Lung (tissue), 12 donors: ENCODE results near the gene MDN1. TPM values are rescaled to one million over a fixed set of nuclear protein-coding genes. Genes with fewer than 3 reads are reported as not detected.
"Not testable (repeated sequence)": the region's sequence is repeated elsewhere in the genome, so short reads cannot be mapped to it uniquely, and the experiment has no call there.

ENCODE experiments used
- ATAC-seq: fragments of 200-7000 bp; cut with Tn5 transposase; one replicate; pipeline ENCODE4 v1.9.1; 2020; ENCODE audit warnings: moderate number of reproducible peaks; ENCODE audit not compliant: insufficient read depth, low FRiP score
- DNase-seq, 3 donors: peaks; one replicate each; pipeline ENCODE4 v3.0.0-alpha.2; 2013 to 2017
- H3K27ac ChIP-seq, 2 donors: one replicate each; pipeline ENCODE4 v1.5.1; 2013; ENCODE audit warnings: mild to moderate bottlenecking in 2 of 2, moderate library complexity in 2 of 2, control low read depth in 1 of 2, inconsistent platforms in 1 of 2, low read depth in 1 of 2, low read length in 1 of 2
- H3K27me3 ChIP-seq, 3 donors: one replicate each; pipeline ENCODE4 v1.5.1; 2013; ENCODE audit warnings: low read length in 2 of 3; ENCODE audit not compliant: control insufficient read depth in 3 of 3, insufficient read depth in 3 of 3
- H3K36me3 ChIP-seq, 4 donors: one replicate each; pipeline ENCODE4 v1.5.1; 2013; ENCODE audit warnings: low read length in 4 of 4, mild to moderate bottlenecking in 1 of 4, moderate library complexity in 1 of 4; ENCODE audit not compliant: control insufficient read depth in 4 of 4, insufficient read depth in 4 of 4
- H3K4me1 ChIP-seq, 5 donors: one replicate each; pipeline ENCODE4 v1.5.1; 2013; ENCODE audit warnings: low read length in 5 of 5, mild to moderate bottlenecking in 2 of 5, moderate library complexity in 1 of 5; ENCODE audit not compliant: control insufficient read depth in 5 of 5, insufficient read depth in 5 of 5
- H3K4me3 ChIP-seq: one replicate; pipeline ENCODE4 v1.5.1; 2013; ENCODE audit warnings: mild to moderate bottlenecking, control low read depth, moderate library complexity
- H3K9ac ChIP-seq, 2 donors: one replicate each; pipeline ENCODE4 v1.5.1; 2013; ENCODE audit warnings: low read length in 2 of 2, control low read depth in 1 of 2; ENCODE audit not compliant: insufficient read depth in 1 of 2
- H3K9me3 ChIP-seq, 4 donors: one replicate each; pipeline ENCODE4 v1.5.1; 2013; ENCODE audit warnings: low read length in 3 of 4, mild to moderate bottlenecking in 1 of 4, moderate library complexity in 1 of 4; ENCODE audit not compliant: control insufficient read depth in 4 of 4, insufficient read depth in 3 of 4
- WGBS, 2 donors: extraction: QIAGEN DNeasy Blood & Tissue Kit; methylation state at CpG; one replicate each; pipeline ENCODE4 v1.1.7; 2013; 5-methylcytosine and 5-hydroxymethylcytosine counted together
- polyA plus RNA-seq, 2 donors: library from polyadenylated mRNA; stranded (reverse); fragments of 200-250 nt; gene quantifications; one replicate each; pipeline ENCODE4 v1.2.1, GENCODE V29; 2013
- total RNA-seq, 2 donors: library from RNA; depleted of rRNA in 1 of 2; stranded (reverse); fragments of >200 nt in 1 of 2; gene quantifications; one replicate each; pipeline ENCODE4 v1.2.1, GENCODE V29; 2014 to 2021
- TF ChIP-seq, protein P1 (sequence below): IDR thresholded peaks from 2 replicates; pipeline ENCODE4 v1.5.1; 2012; ENCODE audit warnings: mild to moderate bottlenecking; ENCODE audit errors: control extremely low read depth, extremely low read depth
- donor health status: control.
- donor health status: control.
- donor health status: Bipolar disorder and iron deficiency.
- donor health status: healthy.
- donor health status: DM: yes; HTN: yes; CAD: no.

MDN1 gene
- total and polyA plus RNA-seq, 4 donors: 7.6 to 33.8 (median 31.7) TPM

DNA sequence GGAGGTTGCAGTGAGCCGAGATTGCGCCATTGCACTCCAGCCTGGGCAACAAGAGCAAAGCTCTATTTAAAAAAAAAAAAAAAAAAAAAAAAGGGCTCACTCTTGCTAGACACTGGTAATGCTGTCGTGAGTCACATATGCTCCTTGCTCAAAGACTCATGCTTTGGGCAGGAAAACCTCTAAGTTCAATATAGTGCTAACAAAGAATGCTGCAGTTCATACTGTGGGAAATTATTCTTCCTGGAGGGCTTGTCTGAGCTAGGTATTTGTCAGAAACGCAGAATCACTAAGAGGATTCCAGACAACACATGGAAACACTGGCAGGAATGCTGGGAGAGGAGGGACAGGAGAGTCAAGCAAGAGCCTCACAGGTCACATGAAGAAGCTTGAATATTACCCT is 178.8 kb downstream of the MDN1 start:
- peaks cover 9 to 37% (median 14%) of the 10 kb centered on the region in 4 donors for H3K36me3 ChIP-seq
- H3K4me3 ChIP-seq: no peak overlapping the region
- TF ChIP-seq, protein P1, sequence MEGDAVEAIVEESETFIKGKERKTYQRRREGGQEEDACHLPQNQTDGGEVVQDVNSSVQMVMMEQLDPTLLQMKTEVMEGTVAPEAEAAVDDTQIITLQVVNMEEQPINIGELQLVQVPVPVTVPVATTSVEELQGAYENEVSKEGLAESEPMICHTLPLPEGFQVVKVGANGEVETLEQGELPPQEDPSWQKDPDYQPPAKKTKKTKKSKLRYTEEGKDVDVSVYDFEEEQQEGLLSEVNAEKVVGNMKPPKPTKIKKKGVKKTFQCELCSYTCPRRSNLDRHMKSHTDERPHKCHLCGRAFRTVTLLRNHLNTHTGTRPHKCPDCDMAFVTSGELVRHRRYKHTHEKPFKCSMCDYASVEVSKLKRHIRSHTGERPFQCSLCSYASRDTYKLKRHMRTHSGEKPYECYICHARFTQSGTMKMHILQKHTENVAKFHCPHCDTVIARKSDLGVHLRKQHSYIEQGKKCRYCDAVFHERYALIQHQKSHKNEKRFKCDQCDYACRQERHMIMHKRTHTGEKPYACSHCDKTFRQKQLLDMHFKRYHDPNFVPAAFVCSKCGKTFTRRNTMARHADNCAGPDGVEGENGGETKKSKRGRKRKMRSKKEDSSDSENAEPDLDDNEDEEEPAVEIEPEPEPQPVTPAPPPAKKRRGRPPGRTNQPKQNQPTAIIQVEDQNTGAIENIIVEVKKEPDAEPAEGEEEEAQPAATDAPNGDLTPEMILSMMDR: no peak
- H3K27me3 ChIP-seq: no peaks in the 10 kb centered on the region
- no peak overlapping the region for H3K27ac ChIP-seq
- 94 to 96% methylated on average over 4 of the region's 4 CpGs for WGBS, 2 donors
- no peak for DNase-seq
- no peak for ATAC-seq
- H3K9me3 ChIP-seq: no peaks in the 10 kb centered on the region
- H3K9ac ChIP-seq: no peak overlapping the region
- peaks cover 0 to 13% (median 3%) of the 10 kb centered on the region in 5 donors for H3K4me1 ChIP-seq

DNA sequence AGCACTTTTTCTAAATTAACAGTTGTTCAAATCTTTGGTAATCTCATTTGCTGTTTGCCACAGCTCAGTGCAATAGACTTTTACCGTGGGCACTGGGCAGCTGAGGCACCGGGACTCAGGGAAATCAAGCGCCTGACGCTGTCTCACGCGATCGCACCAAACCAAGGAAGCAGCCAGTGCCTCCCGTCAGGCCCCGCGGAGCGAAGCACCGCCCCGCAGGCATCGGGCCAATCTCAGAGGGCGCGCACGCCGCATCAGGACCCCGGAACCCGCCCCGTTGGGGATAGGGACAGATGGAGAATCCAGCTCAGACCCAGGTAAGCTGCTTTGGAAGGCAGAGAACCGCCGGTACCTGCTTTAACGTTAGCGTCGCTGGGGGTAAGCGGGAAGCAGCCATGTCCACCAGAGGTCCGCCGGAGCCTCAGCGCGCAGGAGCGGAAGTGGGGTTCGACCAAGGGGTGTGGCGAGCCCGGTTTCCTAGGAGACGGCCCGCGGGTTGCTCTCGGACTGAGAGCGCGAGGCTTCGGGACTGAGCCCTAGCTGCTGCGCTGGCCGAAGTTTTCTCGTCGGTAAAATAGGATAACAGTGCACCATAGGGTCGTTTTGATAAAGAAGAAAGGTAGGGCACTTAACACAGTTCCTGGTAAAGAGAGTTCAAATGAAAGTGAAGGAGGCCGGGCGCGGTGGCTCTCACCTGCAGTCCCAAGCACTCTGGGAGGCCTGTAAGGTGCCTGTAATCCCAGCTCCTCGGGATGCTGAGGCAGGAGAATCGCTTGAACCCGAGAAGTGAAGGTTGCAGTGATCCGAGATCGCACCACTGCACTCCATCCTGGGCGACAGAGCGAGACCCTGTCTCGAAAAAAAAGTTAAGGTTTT is 181.0 kb downstream of the MDN1 start, which contains the start of gene LYRM2:
LYRM2 (minus strand) TSS at position 428 of the 876 bp plus-strand sequence; CDS start at position 397, 31 bp downstream.
- H3K9ac ChIP-seq: peak within 1 kb of the TSS; percentile 20 to 61
- peak; percentile 95 to 97 (median 97) for DNase-seq
- peak within 1 kb of the TSS; percentile 84 for H3K4me3 ChIP-seq
- ATAC-seq: peak; percentile 99
- peak within 1 kb of the TSS; percentile 94 to 96 for H3K27ac ChIP-seq
- 1 to 2% methylated on average over 58 of the region's 58 CpGs for WGBS, 2 donors
- peaks cover 0 to 13% (median 3%) of the 10 kb centered on the region in 5 donors for H3K4me1 ChIP-seq
- no peaks in the 10 kb centered on the region for H3K27me3 ChIP-seq
- H3K36me3 ChIP-seq: peaks cover 3 to 26% (median 6%) of the 10 kb centered on the region in 4 donors
- no peaks in the 10 kb centered on the region for H3K9me3 ChIP-seq
- TF ChIP-seq, protein P1: no peak

DNA sequence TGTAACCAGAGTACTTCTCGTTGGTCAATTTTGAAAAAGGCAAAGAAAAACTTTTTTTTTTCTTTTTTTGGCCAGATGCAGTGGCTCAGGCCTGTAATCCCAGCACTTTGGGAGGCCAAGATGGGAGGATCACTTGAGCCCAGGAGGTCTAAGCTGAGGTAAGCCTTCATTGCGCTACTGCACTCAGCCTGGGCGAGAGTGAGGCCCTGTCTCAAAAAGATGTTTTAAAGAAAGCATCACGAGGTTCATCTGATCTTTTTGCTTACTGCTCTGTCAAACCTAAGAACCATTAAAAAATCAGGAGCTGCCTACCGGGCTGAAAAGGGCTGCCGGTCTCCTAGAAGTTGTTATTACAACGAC is 181.7 kb downstream of the MDN1 start:
- no peak for ATAC-seq
- 15 to 24% methylated on average over 7 of the region's 7 CpGs for WGBS, 2 donors

DNA sequence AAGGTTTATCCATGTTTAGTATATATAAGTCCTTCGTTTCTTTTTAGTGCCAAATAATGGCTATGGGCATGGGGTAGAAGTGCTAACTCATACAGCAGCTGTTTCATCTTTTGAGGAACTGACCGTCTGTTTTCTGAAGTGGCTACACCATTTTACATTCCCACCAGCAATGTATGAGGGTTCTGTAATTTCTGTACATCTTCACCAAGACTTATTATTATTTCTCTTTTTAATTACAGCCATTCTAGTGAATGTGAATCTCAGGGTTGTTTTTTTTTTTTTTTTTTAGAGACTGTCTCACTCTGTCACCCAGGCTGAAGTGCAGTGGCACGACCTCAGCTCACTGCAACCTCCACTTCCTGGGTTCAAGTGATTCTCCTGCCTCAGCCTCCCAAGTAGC is 183.2 kb downstream of the MDN1 start:
- H3K9me3 ChIP-seq, H3K27ac ChIP-seq, H3K4me3 ChIP-seq, H3K9ac ChIP-seq, ATAC-seq, DNase-seq, H3K27me3 ChIP-seq: not testable (repeated sequence)
- Histone ChIP-seq H3K36me3 (peaks cover 2 to 18% (median 6%) of the 10 kb centered on the region in 4 donors), H3K4me1 (peaks cover 0 to 13% (median 3%) of the 10 kb centered on the region in 5 donors)
- WGBS, 2 donors: 93 to 97% methylated on average over 3 of the region's 3 CpGs

More for the DNA sequence above, 181.7 kb downstream of the MDN1 start:
- Histone ChIP-seq H3K4me1 (peaks cover 0 to 13% (median 3%) of the 10 kb centered on the region in 5 donors), H3K36me3 (peaks cover 2 to 23% (median 6%) of the 10 kb centered on the region in 4 donors), H3K9ac (peak overlapping the region; percentile 20 to 61), H3K27me3 (no peaks in the 10 kb centered on the region), H3K27ac (peak overlapping the region; percentile 94 to 96), H3K9me3 (no peaks in the 10 kb centered on the region), H3K4me3 (peak overlapping the region; percentile 84)
- DNase-seq: peak in 1 of 3 donors; percentile 3
- TF ChIP-seq, protein P1: no peak
